ENCODE measurements around the gene CSN2. TPM values are rescaled to one million over a fixed set of nuclear protein-coding genes. Genes with fewer than 3 reads are reported as not detected.

The CSN2 gene
- total and polyA plus RNA-seq, 5 donors from 2014 or later = not detected

Other genes with a start within 250 kb of the CSN2 start
- 4.4 TPM for gene SULT1B1, start 205.1 kb downstream of the CSN2 start, total RNA-seq
- gene SULT1B1, start 205.1 kb downstream of the CSN2 start, polyA plus RNA-seq = 10 to 100 TPM in 1 of 4 donors, 1 to 10 TPM in 3; 3.9 to 12.4 (median 6.3) TPM
- not detected for gene SULT1E1, start 105.6 kb downstream of the CSN2 start, total RNA-seq
- gene SULT1E1, start 105.6 kb downstream of the CSN2 start, polyA plus RNA-seq = not detected
- gene CSN1S1, start 34.7 kb downstream of the CSN2 start, total RNA-seq = not detected
- not detected for gene CSN1S1, start 34.7 kb downstream of the CSN2 start, polyA plus RNA-seq
- gene STATH, start 30.2 kb upstream of the CSN2 start, total RNA-seq = not detected
- gene STATH, start 30.2 kb upstream of the CSN2 start, polyA plus RNA-seq = not detected
- gene HTN3, start 62.7 kb upstream of the CSN2 start, total RNA-seq = not detected
- gene HTN3, start 62.7 kb upstream of the CSN2 start, polyA plus RNA-seq = not detected
- not detected for gene HTN1, start 84.7 kb upstream of the CSN2 start, total RNA-seq
- not detected for gene HTN1, start 84.7 kb upstream of the CSN2 start, polyA plus RNA-seq
- not detected for gene PRR27, start 188.5 kb upstream of the CSN2 start, total RNA-seq
- gene PRR27, start 188.5 kb upstream of the CSN2 start, polyA plus RNA-seq = not detected
- not detected for gene ODAM, start 230.0 kb upstream of the CSN2 start, total RNA-seq
- not detected for gene ODAM, start 230.0 kb upstream of the CSN2 start, polyA plus RNA-seq